ENCODE results near the gene NMT1. TPM values are rescaled to one million over a fixed set of nuclear protein-coding genes. Genes with fewer than 3 reads are reported as not detected.
A peak's percentile ranks its signal among the peaks of the same experiment; 100 is the strongest.

The NMT1 gene
- 100 to 1,000 TPM in 3 of 6 donors, 10 to 100 TPM in 3; 55.1 to 132 (median 92.3) TPM for total RNA-seq

- DNase-seq (peak; percentile 91 to 99), ATAC-seq (ENCODE audit: low FRiP score in 2 of 2) (peak; percentile 99)
- 0 to 1% methylated on average over 40 to 49 of the region's 50 CpGs for whole genome bisulfite sequencing, 2 donors
- Histone ChIP-seq H3K4me1 (peaks cover 38 to 60% (median 45%) of the 10 kb centered on the region in 4 donors), H3K27me3 (no peaks in the 10 kb centered on the region), H3K36me3 (no peaks in the 10 kb centered on the region), H3K27ac (peak within 1 kb of the TSS; percentile 79 to 97 (median 88)), H3K4me3 (peak within 1 kb of the TSS; percentile 51 to 84 (median 70)), H3K9me3 (no peaks in the 10 kb centered on the region)
- TF ChIP-seq EP300 (IDR thresholded peaks at IDR 0.05) (peak in 1 of 4 donors; percentile 2), POLR2AphosphoS5 (IDR thresholded peaks at IDR 0.05) (peak; percentile 93 to 98), POLR2A (IDR thresholded peaks at IDR 0.05) (peak in 3 of 4 donors; percentile 70 to 94 (median 74))
- TF ChIP-seq, protein P1, sequence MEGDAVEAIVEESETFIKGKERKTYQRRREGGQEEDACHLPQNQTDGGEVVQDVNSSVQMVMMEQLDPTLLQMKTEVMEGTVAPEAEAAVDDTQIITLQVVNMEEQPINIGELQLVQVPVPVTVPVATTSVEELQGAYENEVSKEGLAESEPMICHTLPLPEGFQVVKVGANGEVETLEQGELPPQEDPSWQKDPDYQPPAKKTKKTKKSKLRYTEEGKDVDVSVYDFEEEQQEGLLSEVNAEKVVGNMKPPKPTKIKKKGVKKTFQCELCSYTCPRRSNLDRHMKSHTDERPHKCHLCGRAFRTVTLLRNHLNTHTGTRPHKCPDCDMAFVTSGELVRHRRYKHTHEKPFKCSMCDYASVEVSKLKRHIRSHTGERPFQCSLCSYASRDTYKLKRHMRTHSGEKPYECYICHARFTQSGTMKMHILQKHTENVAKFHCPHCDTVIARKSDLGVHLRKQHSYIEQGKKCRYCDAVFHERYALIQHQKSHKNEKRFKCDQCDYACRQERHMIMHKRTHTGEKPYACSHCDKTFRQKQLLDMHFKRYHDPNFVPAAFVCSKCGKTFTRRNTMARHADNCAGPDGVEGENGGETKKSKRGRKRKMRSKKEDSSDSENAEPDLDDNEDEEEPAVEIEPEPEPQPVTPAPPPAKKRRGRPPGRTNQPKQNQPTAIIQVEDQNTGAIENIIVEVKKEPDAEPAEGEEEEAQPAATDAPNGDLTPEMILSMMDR (IDR thresholded peaks at IDR 0.05): peak in 3 of 6 experiments; percentile 11 to 24 (median 21)
Observed at GRCh38 chr17:45060797-45061605, at the start of gene NMT1. Gene NMT1 (plus strand): TSS chr17:45061317. CDS start chr17:45061330, 13 bp downstream.

- no peak overlapping the region for H3K27ac ChIP-seq
- H3K36me3 ChIP-seq: no peaks in the 10 kb centered on the region
- H3K4me1 ChIP-seq: no peaks in the 10 kb centered on the region
- 93 to 95% methylated on average over 1 of the region's 1 CpG for WGBS, 2 donors
- no peaks in the 10 kb centered on the region for H3K27me3 ChIP-seq
- H3K9me3 ChIP-seq: no peaks in the 10 kb centered on the region
- no peak for TF ChIP-seq POLR2A (IDR thresholded peaks at IDR 0.05)
- no peak for TF ChIP-seq POLR2AphosphoS5 (IDR thresholded peaks at IDR 0.05)
- no peak for TF ChIP-seq EP300 (IDR thresholded peaks at IDR 0.05)
- TF ChIP-seq, protein P1 (IDR thresholded peaks at IDR 0.05): no peak
- ATAC-seq (ENCODE audit: low FRiP score in 2 of 2): no peak
- no peak overlapping the region for H3K4me3 ChIP-seq
- no peak for DNase-seq
Observed at GRCh38 chr17:45011767-45012166, 49.4 kb upstream of the NMT1 start.

GRCh38 chr17:45013021-45013997 lies 47.8 kb upstream of the NMT1 start:
- no peak for TF ChIP-seq EP300 (IDR thresholded peaks at IDR 0.05)
- TF ChIP-seq, protein P1 (IDR thresholded peaks at IDR 0.05): no peak
- TF ChIP-seq POLR2A (IDR thresholded peaks at IDR 0.05): no peak
- no peak for TF ChIP-seq POLR2AphosphoS5 (IDR thresholded peaks at IDR 0.05)
- Histone ChIP-seq H3K4me1 (peaks cover 0 to 2% (median under 1%) of the 10 kb centered on the region in 4 donors), H3K27me3 (no peaks in the 10 kb centered on the region), H3K9me3 (no peaks in the 10 kb centered on the region), H3K27ac (no peak overlapping the region), H3K4me3 (no peak overlapping the region), H3K36me3 (no peaks in the 10 kb centered on the region)
- ATAC-seq (ENCODE audit: low FRiP score in 2 of 2) (peak in 1 of 2 donors; percentile 73), DNase-seq (no peak)
- WGBS, 2 donors: 71 to 74% methylated on average over 14 to 17 of the region's 17 CpGs

DNA sequence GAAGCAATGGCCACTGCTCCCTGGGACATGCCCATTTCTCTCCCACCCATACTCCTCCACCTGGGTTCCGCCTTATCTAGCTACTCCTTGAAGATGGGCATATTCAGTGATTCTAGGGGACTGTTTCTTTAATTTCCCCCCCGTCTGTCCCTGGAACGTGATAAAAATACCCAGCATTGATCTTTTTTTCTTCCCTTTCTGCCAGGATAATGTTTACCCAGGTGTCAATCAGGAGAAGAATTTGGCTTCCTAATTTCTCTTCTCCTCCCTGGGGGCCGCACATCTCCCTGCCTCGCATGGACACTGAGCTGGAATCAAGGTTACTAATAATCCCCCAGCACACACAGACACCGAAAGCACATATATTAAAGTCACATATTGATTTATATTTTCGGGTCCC lies 44.9 kb upstream of the NMT1 start:
- H3K4me1 ChIP-seq: peaks cover 24 to 28% (median 26%) of the 10 kb centered on the region in 4 donors
- ATAC-seq (ENCODE audit: low FRiP score in 2 of 2) (no peak), DNase-seq (no peak)
- H3K9me3 ChIP-seq: no peaks in the 10 kb centered on the region
- H3K27ac ChIP-seq: no peak overlapping the region
- H3K27me3 ChIP-seq: peaks cover 0 to 10% (median 1%) of the 10 kb centered on the region in 4 donors
- WGBS, 2 donors: 72 to 76% methylated on average over 7 of the region's 7 CpGs
- no peak overlapping the region for H3K4me3 ChIP-seq
- H3K36me3 ChIP-seq: no peaks in the 10 kb centered on the region
- TF ChIP-seq POLR2A (IDR thresholded peaks at IDR 0.05) (no peak), EP300 (IDR thresholded peaks at IDR 0.05) (no peak), POLR2AphosphoS5 (IDR thresholded peaks at IDR 0.05) (no peak)
- TF ChIP-seq, protein P1 (IDR thresholded peaks at IDR 0.05): no peak

All from upper lobe of left lung (tissue), 6 donors.